Measurements from ENCODE around the gene KNTC1. TPM values are rescaled to one million over a fixed set of nuclear protein-coding genes. Genes with fewer than 3 reads are reported as not detected.

The KNTC1 gene
- total RNA-seq, 1 donor from 2014 or later: 34.0 TPM

DNA sequence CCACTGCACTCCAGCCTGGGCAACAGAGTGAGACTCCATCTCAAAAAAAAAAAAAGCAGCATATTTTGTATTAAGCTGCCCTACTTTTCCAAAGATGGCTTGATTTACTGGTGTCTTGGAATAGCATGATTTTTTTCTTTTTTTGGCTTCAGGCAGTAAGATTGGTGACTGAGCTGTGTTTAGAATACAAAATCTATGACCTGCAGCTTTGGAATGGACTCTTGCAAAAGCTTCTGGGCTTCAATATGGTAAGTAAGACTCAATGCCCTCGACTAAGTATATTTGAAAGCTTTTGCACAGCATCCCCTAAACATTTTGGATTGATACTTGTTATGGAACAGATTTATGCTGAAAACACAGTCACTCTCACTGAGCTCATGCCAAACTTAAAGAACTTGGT, 87.8 kb downstream of the KNTC1 start:
- TF ChIP-seq, protein P1, sequence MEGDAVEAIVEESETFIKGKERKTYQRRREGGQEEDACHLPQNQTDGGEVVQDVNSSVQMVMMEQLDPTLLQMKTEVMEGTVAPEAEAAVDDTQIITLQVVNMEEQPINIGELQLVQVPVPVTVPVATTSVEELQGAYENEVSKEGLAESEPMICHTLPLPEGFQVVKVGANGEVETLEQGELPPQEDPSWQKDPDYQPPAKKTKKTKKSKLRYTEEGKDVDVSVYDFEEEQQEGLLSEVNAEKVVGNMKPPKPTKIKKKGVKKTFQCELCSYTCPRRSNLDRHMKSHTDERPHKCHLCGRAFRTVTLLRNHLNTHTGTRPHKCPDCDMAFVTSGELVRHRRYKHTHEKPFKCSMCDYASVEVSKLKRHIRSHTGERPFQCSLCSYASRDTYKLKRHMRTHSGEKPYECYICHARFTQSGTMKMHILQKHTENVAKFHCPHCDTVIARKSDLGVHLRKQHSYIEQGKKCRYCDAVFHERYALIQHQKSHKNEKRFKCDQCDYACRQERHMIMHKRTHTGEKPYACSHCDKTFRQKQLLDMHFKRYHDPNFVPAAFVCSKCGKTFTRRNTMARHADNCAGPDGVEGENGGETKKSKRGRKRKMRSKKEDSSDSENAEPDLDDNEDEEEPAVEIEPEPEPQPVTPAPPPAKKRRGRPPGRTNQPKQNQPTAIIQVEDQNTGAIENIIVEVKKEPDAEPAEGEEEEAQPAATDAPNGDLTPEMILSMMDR (IDR thresholded peaks at IDR 0.05; ENCODE audit: partially characterized antibody, unreplicated experiment): no peak
- no peak overlapping the region for H3K4me3 Mint-ChIP-seq (ENCODE audit: unreplicated experiment)
- H3K9me3 Mint-ChIP-seq (ENCODE audit: unreplicated experiment): no peaks in the 10 kb centered on the region
- no peaks in the 10 kb centered on the region for H3K36me3 Mint-ChIP-seq (ENCODE audit: unreplicated experiment)
- no peaks in the 10 kb centered on the region for H3K27me3 Mint-ChIP-seq (ENCODE audit: unreplicated experiment)
- peaks cover 6% of the 10 kb centered on the region for H3K4me1 Mint-ChIP-seq (ENCODE audit: low read depth, unreplicated experiment)
- no peak overlapping the region for H3K27ac Mint-ChIP-seq (ENCODE audit: unreplicated experiment)
- DNase-seq: no peak

DNA sequence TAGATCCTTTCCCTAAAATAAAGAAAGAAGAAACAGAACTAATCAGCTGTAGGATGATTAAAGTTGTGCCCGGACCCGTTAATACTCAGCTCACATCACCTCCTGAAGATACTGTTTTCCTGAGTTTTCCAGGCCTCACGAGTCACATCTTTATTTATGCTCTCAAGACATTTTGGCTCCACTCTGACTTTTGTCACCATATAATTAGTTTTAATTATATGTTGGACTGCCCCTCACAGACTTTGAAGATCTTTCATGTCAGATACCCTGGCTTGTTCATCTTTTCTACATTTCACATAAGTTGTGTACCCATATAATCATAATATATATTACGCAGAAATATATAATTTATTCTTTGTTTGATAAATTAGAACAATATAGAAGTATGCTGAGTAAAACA, 88.7 kb downstream of the KNTC1 start:
- Mint-ChIP-seq H3K9me3 (ENCODE audit: unreplicated experiment) (no peaks in the 10 kb centered on the region), H3K36me3 (ENCODE audit: unreplicated experiment) (no peaks in the 10 kb centered on the region), H3K27me3 (ENCODE audit: unreplicated experiment) (no peaks in the 10 kb centered on the region), H3K4me3 (ENCODE audit: unreplicated experiment) (no peak overlapping the region), H3K4me1 (ENCODE audit: low read depth, unreplicated experiment) (peaks cover 4% of the 10 kb centered on the region), H3K27ac (ENCODE audit: unreplicated experiment) (no peak overlapping the region)
- TF ChIP-seq, protein P1 (IDR thresholded peaks at IDR 0.05; ENCODE audit: partially characterized antibody, unreplicated experiment): no peak
- DNase-seq: no peak

DNA sequence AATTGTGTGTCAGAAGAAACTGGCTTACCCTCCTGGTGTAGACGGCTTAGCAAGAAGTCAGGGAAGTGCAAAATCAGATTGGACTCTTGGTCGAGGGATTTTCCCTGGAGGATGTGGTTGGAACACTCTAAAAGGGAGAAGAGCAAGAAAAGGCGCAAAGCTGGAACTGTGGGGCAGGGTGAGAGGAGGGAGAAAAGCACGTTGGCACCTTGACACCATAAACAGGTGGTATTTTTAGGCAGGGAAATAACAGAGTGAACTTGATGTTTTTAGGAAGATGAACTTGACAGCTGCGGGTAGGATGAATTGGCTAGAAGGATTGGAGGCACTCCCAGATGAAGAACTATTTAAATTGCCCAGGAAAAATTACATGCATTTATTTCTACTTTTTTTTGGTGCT, 108.4 kb downstream of the KNTC1 start:
- Mint-ChIP-seq H3K4me3 (ENCODE audit: unreplicated experiment) (no peak overlapping the region), H3K4me1 (ENCODE audit: low read depth, unreplicated experiment) (peaks cover 2% of the 10 kb centered on the region), H3K27me3 (ENCODE audit: unreplicated experiment) (peaks cover 2% of the 10 kb centered on the region), H3K27ac (ENCODE audit: unreplicated experiment) (no peak overlapping the region), H3K9me3 (ENCODE audit: unreplicated experiment) (no peaks in the 10 kb centered on the region), H3K36me3 (ENCODE audit: unreplicated experiment) (no peaks in the 10 kb centered on the region)
- no peak for DNase-seq
- TF ChIP-seq, protein P1 (IDR thresholded peaks at IDR 0.05; ENCODE audit: partially characterized antibody, unreplicated experiment): no peak

DNA sequence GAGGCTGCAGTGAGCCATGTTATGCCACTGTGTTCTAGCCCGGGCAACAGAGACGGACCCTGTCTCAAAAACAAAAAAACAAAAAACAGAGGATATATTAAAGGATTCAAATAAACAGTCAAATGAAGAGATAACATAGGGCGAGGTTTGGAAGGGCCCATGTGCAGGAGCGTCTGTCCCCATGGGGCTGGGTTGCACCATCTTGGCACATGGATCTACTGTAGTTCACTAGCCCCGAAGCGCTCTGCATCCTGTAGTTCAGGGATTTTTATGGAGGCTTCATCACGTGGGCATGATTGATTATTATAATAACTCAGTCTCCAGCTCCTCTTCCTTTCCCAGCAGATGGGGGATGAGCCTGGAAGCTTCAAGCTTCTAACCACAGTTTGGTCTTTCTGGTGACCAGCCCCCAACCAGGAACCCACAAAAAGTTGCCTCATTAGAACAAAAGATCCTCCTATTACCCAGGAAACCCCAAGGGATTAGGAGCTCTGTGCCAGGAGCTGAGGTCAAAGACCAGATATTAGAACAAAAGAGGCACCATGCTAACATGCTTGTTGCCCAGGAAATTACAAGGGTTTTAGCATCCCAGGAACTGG, 116.3 kb downstream of the KNTC1 start:
- no peaks in the 10 kb centered on the region for H3K9me3 Mint-ChIP-seq (ENCODE audit: unreplicated experiment)
- TF ChIP-seq, protein P1 (IDR thresholded peaks at IDR 0.05; ENCODE audit: partially characterized antibody, unreplicated experiment): no peak
- H3K27me3 Mint-ChIP-seq (ENCODE audit: unreplicated experiment): peaks cover 2% of the 10 kb centered on the region
- DNase-seq: no peak
- no peaks in the 10 kb centered on the region for H3K36me3 Mint-ChIP-seq (ENCODE audit: unreplicated experiment)
- H3K4me3 Mint-ChIP-seq (ENCODE audit: unreplicated experiment): no peak overlapping the region
- no peak overlapping the region for H3K27ac Mint-ChIP-seq (ENCODE audit: unreplicated experiment)
- no peaks in the 10 kb centered on the region for H3K4me1 Mint-ChIP-seq (ENCODE audit: low read depth, unreplicated experiment)

DNA sequence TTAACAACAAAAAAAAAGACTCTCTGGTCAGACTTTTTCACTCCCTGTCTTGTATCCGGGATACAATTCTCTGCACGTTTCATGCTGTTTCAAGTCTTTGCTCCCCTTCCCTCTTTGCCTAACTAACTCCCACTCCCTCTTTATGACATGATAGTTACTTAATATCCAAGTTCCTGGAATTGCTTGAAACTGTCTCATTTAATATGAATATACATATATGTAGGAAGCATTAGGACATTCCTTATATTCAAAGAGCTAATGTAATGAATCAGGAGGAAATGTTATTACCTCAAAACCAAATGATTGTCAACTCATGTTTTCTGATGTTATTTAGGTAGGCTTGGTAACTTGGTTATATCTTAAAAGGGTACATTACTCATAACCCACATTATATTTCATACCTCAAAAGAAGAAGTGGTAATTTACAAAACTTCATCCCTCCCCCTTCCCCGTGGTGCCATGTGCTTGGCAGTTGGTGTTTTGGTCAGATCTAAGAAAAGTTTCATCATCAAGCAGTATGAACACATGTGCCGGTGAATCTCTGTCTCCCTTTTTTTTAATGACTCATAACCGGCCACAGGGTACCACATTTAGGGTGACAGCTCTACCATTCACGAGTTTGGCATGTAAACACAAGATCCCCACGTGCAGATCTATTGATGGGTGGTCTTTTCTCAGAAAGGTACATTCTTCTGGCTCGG, 119.6 kb downstream of the KNTC1 start:
- TF ChIP-seq, protein P1 (IDR thresholded peaks at IDR 0.05; ENCODE audit: partially characterized antibody, unreplicated experiment): no peak
- no peaks in the 10 kb centered on the region for H3K36me3 Mint-ChIP-seq (ENCODE audit: unreplicated experiment)
- no peak for DNase-seq
- no peak overlapping the region for H3K4me3 Mint-ChIP-seq (ENCODE audit: unreplicated experiment)
- no peak overlapping the region for H3K27ac Mint-ChIP-seq (ENCODE audit: unreplicated experiment)
- no peaks in the 10 kb centered on the region for H3K4me1 Mint-ChIP-seq (ENCODE audit: low read depth, unreplicated experiment)
- H3K27me3 Mint-ChIP-seq (ENCODE audit: unreplicated experiment): no peaks in the 10 kb centered on the region
- no peaks in the 10 kb centered on the region for H3K9me3 Mint-ChIP-seq (ENCODE audit: unreplicated experiment)

All from glutamatergic neuron (in vitro differentiated cells).